NCI-H2107 treated with DMSO at 0.1 percent for 48 hours (cell line): ENCODE measurements around the gene PSORS1C2.

Experiments used
- DNase-seq: peaks from one replicate; lab custom pipeline; 2025; ENCODE audit not compliant: unreplicated experiment; lab: John Stamatoyannopoulos, UW

PSORS1C2 gene

DNA sequence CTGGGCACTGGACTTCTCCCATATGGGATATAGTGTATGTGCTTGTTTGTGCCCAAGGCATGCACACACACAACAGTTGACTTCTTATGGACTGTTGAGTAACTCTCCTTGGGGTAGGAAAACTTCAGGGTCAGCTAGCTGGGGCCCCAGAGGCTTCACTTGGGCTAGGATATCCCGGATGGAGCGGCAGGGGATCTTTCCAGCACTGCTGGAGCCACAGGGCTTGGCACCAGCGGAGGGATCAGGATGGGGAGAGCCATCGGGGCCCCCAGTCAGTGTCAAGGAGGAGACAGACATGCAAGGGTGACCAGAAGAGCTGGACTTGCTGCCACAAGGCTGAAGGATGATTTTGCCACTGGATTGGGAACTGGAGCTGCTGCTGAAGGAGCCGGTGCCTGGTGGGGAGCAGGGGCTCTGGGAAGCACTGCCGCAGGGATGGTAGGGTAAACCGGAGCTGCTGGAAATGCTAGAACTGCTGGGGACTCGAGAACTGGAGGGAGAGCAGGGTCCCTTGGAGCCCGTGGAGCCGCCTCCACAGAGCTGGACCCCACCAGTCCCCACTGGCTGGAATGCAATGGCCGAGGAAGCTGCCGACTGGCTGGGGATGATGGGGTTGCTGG is 22.8 kb downstream of the PSORS1C2 start:
- no peak for DNase-seq

DNA sequence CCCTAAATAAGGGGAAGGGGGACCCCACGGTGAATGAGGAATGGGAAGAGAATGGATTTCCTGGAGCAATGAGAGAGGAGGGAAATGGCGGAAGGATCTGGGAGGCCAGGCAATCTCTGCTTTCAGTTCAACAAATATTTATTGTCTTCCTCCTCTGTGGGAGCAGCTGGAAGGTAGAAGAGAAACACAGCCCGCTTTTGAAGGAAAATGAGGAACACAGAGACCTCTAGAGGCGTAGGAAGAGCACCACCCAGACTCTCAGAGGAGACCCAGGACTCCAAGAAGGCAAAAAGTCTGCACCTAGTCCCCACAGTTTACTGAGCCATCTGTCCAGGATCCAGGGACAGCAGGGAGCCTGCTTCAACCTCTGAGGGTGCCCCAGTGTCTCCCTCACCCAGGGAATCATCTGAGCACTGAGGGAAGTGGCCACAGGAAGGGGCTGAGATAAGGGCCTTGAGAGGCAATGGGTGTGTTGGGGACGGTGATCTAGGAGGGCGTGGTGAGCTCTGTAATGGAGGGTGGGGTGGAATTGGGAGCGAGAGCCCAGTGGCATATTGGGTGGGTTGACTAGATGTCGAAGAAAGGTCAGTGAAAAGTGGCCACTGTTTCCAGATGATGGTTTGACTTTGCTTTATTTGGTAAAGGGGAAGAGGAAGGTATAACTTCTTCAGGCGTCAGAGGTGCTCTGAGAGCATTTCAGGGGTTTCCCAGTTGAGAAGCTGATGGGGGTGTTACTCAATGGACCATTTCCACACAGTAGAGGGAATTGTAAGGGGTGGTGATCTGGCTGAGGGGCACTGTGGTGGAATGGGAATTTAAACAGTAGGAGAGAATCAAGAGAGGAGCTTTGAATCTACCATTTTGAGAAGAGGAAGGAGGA is 23.7 kb downstream of the PSORS1C2 start:
- DNase-seq, result no peak

DNA sequence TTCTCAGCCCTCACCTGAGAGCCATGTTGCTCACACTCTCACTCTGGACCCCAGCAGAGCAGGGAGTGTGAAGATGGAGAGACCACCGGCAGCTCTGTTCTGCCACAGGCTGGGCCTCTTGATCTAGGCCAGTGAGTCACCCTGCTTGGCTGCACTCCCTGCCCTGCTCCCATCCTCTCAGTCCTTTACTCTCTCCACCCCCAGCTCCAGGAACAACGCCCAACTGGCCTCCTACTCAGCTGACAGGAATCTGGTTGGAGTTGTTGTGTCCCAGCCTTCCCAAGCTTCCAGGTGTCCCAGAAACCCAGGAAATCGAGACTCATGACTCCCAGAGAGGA is 24.4 kb downstream of the PSORS1C2 start, which contains the start of gene PSORS1C1:
Gene PSORS1C1, plus strand, starts transcription at position 260 of the 338 bp plus-strand sequence. CDS start 14,833 bp downstream, outside the sequence.
- DNase-seq, result no peak

DNA sequence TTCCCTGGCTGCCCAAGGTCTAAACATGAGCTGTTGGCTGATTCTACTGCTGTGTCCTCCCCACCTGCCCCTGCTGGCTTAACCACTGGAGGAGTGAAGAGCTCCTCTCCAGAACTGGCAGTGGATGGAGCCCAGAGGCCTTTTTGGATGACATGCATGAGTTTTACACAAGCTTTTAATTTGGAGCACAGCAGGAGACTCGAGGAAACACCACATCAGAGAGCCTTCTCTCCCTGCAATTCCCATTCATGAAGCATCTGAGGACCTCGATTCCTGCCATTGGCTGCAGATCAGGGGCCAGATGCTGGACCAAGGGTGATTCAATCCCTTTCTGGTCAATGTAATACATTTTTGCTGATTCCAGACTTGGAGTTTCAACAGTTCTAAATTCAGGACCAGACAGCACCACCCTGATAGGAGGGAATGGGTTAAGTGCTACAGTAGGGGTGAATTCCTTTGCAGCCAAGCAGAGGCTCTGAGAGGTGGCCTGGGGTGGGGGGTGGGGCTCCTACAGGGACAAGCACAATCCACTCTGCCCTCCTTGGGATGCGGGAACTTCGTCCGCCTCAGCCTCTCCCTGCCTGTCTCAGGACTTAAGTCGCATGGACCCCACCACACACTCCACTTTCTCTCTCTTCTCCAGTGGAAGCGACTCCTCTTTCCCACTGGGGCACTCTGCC is 24.9 kb downstream of the PSORS1C2 start:
- DNase-seq, result no peak

DNA sequence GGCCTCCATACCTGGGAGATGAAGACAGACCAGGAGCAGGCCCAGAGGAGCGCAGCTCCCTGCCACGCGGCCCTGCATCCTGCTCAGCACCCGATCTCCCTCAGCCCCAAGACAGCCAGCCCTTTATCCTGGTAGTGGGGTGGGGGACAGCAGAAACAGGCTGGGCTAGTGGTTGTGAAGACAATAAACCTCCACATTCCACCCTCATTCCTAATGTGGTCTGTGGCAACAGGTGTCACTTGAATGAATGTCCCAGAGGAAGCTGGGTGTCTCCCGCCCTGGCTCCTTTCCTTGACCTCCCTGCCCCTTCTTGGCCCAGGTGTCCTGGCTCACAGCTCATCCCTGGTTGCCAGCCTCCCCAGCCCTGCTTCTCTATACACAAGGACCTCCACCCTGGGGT is 26.4 kb downstream of the PSORS1C2 start, which contains the start of gene C6orf15:
Gene C6orf15, minus strand, starts transcription at position 98 of the 400 bp plus-strand sequence. Its CDS starts 20 bp downstream, at position 78.
- no peak for DNase-seq

DNA sequence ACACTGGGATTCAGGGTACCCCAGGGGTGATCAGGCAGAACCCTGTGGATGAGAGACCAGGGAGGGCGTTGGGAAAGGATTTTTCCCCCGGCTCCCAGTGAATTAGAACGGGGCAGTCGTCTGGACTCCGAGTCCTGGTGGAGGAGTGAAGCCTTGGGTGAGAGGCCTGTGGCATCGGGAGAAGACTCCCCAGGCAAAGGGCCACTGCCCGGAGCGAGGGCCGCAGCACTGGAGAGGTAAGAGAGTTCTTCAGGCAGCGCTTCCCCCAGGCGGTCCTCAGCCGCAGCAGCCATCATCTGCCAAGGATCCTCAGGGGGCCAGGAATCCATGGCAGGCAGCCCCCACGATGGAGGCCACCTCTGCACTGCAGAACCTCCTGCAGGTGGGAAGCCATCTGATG is 27.2 kb downstream of the PSORS1C2 start:
- DNase-seq, result no peak

DNA sequence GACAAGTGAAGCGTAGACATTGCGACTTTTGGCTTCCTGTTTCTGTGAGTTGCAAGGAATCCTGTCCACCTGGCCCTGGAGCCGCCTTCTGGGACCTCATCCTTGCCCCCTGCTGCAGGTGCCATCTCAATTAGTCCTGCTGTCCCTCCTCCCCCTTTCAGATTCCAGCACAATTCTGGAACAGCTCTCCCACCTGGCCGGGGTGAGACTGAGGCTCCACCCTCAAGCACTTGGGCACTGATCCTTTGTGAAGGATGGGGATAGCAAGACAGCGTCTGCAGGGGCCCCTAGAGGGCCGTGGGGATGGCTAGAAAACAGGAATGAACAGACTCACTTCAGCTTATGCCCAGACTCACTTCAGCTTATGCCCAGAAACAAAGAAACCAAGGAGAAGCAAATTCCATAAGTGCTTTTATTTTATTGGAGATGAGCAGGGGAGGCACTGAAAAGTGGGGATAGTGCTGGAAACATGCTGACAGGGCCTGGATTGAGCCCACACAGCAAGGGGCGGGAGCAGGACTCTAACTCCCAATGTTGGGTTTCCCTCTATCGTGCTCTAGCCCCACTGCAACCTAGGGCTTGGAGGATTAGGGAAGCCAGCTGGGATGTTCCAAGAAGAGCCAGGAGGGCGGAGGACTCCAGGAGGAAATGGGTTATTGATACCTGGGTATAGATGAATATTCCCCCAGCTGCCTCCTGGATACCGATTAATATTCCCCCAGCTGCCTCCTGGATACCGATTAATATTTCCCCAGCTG is 27.9 kb downstream of the PSORS1C2 start:
- DNase-seq, result no peak

DNA sequence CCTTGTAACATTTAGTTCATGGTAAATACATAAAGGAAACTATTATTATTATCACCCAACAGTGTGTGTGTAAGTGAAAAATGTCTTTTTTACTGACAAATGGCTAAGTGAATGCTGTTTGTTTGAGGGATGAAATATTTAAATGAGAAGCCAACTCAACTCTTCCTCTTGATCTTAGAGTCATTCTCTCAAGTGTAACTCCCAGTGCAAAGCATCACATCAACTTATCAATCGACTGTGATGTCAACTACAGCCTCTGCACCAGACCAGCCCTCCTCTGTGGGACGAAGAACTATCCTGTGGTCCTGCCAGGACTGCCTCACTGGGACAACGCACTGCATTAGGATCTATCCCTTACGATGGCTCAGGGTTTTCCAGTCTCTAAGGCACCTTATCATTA is 31.8 kb downstream of the PSORS1C2 start:
- DNase-seq, result no peak

DNA sequence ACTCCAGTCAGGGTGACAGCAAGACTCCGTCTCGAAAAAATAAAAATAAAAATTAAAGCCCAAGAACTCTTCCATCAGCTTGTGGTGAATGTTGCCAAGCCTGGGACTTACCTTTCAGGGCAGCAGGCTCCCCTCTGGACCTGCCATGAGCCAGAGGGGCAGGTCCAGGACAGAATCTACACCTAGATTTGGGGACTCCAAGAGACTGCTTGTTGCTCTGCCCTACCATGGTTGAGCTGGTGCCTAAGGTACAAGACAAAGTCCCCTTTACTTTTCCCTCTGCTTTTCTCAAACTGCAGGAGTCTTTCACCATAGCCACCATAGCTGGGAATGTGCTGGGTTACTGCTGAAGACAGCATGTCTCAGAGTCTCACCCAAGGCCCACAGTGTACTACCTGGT is 35.7 kb downstream of the PSORS1C2 start:
- no peak for DNase-seq

DNA sequence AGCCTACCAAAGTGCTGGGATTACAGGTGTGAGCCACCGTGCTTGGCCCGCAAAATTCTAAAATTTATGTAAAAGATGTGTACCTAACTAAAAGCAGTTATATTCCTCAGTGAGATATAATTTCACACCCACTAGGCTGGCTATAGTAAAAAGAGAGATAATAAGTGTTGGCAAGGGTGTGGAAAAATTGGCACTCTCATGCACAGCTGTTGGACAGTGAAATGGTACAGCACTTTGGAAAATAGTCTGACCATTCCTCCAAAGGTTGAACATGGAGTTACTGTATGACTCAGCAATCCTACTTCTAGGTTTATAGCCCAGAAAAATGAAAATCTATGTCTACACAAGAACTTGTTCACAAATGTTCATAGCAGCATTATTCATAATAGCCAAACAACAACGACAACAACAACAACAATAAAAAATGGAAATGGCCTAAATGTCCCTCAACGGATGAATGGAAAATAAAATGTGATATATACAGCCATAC is 40.4 kb downstream of the PSORS1C2 start:
- no peak for DNase-seq

DNA sequence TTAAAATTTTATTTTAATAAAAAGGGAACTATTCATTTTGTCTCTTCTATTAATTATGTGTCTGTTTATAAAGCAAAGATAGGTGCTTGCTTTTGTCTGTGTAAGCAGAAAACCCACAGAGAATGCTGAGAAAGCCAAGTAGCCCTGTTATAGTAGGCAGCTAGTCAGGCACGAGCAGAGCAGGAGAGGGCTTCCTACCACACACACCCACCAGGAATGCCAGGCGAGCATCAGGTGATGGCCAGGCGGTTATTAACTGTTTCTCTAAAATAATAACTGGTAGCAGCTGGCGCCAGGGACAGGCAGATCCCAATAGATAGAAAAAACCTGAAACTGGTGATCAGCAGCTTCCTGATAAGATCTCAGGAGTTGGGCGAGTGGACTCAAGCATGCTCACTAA is 42.2 kb downstream of the PSORS1C2 start:
- DNase-seq, result no peak

DNA sequence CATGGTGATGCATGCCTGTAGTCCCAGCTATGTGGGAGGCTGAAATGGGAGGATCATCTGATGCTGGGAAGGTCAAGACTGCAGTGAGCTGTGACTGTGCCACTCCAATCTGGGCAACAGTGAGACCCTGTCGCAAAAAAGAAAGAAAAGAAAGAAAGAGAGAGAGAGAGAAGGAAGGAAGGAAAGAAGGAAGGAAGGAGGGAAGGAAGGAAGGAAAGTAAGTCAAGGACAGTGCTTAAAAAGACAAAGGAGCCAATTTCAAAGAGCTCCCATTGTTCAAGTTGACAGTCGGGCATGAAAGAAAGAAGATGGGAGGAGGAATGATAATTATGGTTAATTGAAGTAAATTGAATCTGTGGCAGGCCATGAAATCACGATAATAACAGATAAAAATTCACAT is 42.7 kb downstream of the PSORS1C2 start:
- DNase-seq, result no peak

DNA sequence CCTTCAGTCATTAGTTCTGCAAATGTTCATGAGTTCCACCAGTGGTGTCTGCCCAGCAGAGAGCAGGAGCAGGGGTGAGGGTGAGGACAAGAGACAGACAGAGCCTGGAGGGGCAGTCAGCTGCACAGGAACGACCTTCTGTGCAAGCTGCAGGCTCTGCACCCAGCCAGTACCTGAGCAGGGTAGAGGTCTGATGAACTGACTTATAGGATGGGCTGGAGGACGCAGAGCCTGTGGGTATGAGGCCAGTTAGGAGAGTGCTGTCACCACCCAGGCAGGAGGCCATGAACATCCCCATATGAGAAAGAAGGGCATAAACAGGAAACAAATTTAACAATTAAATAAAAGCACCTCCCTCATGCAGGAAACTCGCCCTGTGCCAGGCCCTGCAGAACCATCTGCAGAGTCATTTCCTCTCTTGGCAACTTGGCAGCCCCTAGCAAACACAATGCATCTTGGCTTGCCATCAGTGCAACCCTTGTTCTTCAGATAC is 44.4 kb downstream of the PSORS1C2 start:
- DNase-seq, result no peak

DNA sequence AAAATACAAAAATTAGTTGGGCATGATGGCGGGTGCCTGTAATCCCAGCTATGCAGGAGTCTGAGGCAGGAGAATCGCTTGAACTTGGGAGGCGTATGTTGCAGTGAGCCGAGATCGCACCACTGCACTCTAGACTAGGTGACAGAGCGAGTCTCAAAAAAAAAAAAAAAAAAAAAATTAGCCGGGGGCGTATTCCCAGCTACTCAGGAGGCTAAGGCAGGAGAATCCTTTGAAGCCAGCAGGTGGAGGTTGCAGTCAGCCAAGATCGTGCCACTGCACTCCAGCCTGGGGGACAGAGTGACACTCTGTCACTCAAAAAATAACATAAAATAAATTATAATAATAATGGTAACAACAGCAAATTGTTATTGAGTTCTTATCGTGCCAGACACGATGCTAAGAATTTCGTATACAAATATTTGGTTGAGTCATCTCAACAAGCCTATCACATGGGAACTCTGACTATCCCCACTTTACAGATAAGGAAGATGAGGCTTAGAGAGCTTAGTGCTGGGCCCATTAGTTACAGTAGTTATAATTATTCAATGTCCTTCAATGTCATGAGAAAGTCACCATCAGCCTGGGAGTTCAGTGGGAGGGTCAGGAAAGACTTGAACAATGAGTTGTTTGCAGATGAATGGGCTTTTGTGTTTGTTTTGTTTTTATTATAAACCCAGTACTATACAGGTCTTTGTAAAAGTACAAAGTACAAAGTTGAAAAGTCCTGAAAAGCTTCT is 45.9 kb downstream of the PSORS1C2 start:
- DNase-seq, result no peak

DNA sequence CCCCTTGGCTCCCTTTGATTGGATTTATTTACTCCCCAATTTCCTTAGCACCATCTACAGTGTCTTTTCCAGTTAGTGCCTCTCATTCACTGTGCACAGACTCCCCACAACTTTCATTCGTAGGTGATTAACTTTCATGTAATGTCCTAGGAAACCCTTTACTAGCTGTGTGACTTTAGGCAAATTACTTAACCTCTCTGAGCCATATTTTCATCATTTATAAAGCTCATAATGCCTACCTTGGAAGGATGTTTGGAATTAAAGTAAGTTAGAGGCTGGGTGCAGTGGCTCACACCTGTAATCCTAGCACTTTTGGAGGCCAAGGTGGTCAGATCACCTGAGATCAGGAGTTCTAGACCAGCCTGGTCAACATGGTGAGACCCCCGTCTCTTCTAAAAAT is 46.6 kb downstream of the PSORS1C2 start:
- DNase-seq, result no peak

DNA sequence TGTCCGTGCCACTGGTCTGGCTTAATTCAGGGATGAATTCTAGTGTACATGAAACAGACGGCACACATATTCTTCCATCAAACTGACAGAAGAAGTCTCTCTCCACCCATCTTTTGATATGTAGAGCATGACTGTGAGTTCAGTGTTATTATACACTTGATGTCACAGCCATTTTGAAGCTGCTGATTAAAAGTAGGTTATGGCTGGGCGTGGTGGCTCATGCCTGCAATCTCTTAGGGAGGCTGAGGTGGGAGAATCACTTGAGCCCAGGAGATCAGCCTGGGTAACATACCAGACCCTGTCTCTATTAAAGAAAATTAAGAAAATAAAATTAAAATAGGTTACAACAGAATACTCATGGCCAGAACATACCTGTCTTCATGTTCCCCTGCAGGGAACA is 47.2 kb downstream of the PSORS1C2 start:
- DNase-seq, result no peak

DNA sequence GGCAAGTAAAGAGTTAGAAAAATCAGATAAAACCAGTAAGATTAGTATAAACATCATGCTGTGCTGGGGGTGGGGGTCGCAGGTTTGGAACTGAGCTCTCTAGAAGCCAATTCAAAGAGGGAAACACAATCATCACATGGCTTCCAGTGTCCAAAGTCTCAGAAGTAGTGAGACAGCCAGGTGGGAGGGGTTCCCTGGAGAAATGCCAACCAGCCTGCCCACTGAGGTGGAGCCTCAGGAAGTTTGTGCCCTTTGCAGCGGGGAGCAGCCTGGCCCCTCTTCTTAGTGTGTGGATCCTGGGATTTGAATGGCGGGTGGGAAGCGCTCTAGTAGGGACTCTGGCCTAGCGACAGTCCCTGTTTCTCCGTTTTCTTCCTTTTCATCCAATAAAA is 47.9 kb downstream of the PSORS1C2 start:
- no peak for DNase-seq

DNA sequence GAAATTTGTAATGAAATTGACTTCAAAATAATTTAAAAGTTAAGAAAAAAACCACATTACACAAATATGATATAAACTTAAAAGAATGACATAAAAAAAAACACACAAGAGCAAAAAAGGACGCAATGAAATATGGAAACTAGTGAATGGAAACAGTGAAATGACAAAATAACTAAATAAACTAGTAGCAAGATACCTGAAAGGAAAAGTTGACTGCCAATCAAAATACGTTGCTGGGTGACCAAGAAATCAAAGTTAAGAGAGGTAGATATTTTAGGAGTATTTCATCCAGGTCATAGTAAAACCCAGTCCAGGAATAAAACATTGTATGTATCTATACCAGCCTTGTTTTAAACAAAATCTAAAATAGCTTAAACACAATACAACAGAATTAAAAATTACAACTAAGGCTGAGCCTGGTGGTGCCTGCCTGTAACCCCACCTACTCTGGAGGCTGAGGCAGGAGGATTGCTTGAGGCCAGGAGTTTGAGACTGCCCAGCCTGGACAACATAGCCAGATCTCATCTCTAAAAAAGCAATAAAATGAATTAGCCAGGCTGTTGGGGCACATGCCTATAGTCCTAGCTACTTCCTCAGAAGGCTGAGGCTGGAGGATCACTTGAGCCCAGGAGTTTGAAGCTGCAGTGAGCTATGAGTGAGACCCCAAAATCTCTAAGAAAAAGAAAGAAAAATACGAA is 48.4 kb downstream of the PSORS1C2 start:
- DNase-seq, result no peak
